GM18519 (cell line): ENCODE data around the gene SGK1.
"Not testable (repeated sequence)": the region's sequence is repeated elsewhere in the genome, so short reads cannot be mapped to it uniquely, and the experiment has no call there.

ENCODE experiments used
- ATAC-seq: cut with Tn5 transposase; IDR thresholded peaks from one replicate; pipeline ENCODE4 v1.9.1; 2021; ENCODE audit warnings: mild to moderate bottlenecking, moderate library complexity; ENCODE audit not compliant: unreplicated experiment, low FRiP score

Gene SGK1

DNA sequence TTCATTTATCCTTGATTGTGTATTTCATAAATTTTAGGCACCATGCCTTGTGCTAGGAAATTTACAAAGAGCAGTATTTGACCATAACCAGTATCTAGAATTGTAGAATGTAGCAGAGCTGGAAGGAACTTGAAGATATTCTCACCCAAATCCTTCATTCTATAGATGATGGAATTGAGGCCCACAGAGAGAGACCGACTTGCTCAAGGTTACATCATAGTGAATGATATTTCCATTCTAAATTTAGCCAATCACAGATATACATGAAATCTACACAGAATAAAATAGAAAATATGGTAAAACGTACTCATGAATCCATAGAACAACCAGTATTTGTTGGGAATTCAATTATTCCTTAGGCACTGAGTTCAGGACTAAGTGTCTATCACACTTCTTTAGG is 10.9 kb upstream of the SGK1 start:
- ATAC-seq = no peak

DNA sequence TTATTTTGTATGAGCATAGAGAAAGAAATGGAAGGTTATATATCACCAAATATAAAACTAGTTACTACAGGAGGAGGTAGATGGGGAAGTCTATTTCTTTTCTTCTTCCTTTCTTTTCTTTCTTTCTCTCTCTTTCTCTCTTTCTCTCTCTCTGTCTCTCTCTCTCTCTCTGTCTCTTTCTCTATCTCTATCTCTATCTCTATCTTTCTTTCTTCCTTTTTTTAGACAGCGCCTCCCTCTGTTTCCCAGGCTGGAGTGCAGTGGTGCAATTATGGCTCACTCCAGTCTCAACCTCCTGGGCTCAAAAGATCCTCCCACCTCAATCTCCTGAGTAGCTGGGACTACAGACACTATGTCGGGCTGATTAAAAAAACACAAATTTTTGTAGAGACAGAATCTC is 10.2 kb upstream of the SGK1 start:
- no peak for ATAC-seq

DNA sequence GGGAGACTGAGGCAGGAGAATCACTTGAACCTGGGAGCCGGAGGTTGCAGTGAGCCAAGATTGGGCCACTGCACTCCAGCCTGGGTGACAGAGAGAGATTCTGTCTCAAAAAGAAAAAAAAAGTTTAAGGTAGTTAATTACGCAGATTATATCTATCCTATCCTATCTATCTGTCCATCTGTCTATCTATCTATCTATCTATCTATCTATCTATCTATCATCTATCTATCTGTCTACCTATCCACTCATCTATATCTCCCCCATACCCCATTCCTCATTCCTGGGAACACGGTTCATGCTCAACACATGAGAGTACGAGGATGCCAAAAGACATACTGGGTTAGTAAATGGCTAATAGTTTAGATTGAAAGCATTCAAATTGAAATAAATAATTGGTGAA is 8.3 kb upstream of the SGK1 start:
- ATAC-seq = not testable (repeated sequence)

DNA sequence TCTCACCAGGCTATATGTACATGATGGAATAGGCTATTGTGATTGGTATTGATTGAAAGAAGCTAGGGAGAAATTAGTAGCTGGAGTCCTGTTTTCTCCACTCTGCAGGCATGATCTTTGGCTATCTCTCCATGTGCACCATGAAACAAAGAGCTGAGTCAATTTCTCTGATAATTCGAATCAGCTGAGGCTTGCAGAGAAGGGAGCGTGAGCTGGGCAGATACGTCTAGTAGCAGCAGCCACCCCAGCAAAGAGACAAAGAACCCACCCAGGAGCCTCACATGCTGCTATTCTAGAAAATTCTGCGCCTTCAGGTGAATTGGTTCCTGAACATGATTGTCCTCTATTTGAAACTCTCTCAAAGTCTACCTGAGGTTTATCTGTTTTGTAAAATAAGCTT is 6.9 kb upstream of the SGK1 start:
- ATAC-seq = no peak

DNA sequence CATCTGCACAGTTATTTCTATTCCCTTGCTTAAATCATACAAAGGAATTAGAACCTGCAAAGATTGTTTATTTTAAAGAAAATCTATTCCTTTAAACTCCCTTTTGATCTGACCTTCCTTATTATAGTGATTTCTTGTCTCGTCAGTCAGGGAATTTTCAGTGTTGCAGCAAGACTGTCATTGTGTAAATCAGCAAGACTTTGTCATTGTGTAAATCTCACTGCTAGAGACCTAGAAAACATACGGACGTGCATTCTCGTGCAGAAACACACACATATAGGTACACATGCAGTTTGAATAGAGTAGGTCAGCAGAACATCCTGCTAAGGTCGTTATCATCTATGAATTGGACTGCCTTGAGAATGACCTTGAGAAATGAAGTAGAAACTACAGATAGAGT is 6.2 kb upstream of the SGK1 start:
- no peak for ATAC-seq

DNA sequence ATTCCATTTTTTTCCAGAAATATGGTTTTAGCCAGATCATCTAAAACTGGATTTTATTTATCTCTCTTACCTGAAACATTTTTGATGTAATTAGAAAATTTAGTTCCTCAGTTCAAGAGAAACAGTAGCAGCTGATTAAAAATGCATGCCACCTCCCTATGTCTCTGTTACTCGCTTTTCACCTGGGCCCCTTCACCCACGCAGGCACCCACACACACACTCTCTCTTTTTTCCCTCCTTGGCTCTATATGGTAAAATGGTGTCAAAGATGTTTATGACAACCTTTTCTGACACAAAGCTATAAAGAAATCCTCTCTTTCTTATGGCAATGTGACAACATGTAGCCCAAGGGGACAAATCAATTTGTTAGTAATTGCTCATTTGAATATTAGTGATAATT is 5.8 kb upstream of the SGK1 start:
- no peak for ATAC-seq

DNA sequence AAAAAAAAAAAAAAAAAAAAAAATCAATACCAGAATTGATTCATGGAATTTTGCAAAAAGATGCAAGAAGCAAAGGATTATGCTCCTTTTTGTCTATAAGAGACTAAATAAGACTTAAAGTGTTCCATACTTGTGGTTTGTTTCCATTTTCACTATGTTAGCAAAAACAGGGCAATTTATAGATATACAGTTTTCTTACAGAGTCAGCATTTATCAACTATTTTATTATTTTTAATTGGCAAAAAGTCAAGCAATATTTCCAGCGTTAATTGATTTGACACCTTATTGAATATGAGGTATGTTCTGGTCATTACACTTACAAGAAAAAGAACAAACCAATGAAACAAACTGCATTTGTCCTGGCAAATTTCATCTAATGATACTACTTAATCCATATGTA is 5.4 kb upstream of the SGK1 start:
- ATAC-seq = no peak

DNA sequence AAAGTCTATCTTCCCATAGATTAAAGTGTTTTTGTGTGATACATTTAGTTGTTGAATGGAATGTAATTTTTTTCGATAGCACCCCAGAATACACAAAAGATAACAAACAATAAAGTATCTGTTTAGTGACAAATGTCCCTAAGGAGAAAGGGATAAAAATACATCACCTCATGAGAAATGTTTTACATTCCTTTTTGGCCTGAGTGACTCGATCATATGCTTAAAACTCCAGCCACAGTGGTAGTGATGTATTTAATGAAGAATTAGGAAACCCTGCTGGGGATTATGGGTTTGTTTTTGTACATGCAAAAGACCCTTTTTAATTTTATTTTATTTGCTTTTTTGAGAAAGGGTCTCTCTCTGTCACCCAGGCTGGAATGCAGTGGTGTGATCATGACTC is 4.3 kb upstream of the SGK1 start:
- ATAC-seq = no peak

DNA sequence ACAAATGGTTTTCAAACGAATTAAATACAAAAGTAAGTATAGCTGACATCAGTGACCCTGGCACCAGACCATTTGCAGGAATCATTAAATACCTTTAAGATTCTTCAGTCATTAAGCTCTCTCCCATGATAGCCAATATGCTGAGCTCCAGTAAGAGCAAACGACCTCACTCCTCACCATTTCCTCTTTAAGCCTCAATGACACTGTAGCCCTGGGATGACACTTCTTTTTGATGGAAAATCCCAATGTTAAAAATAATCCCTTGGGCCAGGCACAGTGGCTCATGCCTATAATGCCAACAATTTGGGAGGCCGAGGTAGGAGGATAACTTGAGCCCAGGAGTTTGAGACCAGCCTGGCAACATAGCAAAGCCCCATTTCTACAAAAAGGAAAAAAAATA is 3.3 kb upstream of the SGK1 start:
- no peak for ATAC-seq

DNA sequence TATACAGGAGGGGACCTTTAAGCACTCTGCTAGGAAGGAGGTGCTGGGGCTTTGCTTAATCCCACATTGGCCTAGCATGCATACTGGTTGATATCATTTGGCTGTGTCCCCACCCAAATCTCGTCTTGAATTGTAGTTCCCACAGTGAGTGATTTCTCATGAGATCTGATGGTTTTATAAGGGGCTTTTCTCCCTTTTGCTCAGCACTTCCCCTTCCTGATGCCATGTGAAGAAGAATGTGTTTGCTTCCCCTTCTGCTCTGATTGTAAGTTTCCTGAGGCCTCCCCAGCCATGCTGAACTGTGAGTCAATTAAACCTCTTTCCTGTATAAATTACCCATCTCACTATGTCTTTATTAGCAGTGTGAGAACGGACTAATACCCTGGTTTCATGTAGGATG is 1.8 kb upstream of the SGK1 start:
- not testable (repeated sequence) for ATAC-seq

DNA sequence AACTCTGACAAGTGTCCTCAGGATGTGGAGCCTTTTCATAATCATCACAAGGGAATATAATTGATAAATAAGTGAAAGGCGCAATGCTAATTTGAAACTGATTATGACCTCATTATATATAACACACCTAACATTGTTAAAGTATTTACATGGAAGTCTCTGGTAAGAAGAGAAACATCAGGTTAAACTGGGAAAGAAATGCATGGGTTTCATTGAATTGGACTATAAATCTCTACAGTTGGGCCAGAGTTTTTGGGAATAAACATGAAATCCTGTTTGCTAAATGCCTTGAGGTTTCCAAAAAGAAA is 1.0 kb upstream of the SGK1 start:
- no peak for ATAC-seq

DNA sequence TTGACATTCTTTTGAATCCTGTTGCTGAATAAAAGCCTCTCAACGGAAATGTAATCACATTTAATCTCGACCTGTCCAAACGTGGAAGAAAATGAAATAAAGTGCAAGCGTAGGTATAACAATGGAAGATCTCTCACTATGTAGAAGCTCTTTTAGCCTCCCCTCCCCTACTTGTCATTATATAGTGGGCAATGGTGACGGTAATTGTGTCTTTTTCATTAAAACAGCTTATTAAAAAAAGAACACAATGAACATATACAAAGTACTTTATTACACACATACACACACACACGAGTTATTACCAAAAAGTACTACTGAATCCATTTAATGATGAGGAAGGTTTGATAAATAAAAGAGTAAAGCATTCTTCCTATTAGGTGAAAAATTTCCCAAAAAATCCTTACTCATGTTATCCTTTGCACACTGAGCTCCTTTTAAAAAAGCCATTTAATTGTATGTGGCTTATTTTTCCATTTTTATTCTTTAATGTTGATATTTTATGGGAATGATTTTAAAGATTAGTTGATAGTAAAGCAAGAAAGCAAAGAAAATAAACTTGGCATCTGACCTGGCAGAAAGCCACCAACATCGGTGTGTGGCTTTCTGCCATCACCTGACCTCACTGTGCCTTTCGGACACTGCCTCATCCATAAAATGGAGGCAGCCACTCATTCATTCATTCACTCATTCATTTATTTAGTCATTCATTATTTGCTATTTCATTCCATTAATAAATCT is 493 bp upstream of the SGK1 start:
- ATAC-seq = no peak

DNA sequence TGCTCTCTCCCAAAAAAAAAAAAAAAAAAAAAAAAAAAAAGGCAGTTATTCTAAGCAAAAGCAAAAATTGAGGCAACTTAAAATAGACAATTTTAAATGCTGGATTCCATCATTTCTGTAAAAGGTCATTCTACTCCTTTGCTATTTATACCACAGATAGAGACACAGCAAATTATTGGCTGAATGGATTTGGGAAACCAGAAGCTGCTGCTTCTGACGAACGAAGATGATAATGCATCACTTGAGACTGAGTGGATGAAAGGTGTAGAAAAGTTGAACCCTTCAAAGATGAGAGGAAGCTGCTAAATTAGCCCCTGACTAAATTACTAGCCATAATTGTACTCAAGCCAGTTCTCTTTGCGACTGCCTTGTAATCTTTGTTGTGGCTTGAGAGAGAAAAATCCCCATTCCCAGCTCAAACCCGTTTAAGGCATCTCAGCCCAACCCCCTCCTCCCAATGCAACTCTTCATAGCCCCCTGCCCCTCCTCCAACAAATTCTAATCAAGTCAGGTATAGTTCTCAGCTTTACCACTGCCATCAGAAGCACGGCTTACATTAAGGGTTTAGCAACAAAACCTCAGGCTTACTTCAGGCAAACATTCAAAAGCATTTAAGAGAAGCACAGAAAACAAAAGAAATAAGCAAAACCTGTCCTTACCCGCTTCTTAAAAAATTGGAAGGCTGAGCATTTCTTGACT is 1.0 kb downstream of the SGK1 start:
- no peak for ATAC-seq

DNA sequence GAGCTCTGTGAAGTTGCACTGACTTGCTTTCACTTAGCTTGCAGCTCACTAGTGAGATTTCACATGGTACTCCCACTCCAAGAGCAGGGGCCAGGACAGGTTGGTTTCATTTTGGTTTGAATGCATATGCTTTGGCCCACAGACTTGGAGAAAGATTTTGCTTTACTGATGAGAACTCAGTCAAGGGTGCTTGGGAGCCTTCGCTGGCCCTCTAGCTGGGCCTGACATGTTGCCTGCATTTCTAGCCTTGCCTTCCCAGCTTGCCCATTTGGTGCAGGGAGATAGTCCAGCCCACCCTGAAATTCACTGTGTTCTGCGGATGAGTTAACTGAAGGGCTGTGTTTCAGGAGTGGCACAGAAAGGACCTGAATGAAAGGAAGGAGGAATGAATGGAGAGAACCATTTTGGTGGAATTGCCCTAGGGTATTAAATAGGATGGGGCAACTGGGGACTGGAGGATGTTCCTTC is 1.9 kb downstream of the SGK1 start:
- ATAC-seq = no peak

DNA sequence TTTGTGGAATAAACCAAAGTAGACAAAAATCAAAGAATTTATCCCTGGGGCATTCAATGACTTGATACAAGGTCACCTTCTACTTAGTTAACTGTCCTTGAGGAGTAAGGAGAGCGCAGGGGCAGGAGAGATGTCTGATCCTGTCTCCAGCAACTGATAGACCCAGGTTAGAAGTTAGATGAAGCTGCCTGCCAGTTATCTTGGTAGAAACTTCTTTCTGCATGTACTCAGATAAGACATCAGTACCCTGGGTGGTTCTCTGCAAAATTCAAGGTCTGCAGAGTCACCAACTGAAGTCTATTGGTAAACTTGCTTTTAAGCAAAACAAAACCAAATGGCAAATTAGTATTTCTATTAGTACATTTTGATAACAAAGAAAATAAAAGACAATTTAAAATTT is 2.7 kb downstream of the SGK1 start:
- no peak for ATAC-seq

DNA sequence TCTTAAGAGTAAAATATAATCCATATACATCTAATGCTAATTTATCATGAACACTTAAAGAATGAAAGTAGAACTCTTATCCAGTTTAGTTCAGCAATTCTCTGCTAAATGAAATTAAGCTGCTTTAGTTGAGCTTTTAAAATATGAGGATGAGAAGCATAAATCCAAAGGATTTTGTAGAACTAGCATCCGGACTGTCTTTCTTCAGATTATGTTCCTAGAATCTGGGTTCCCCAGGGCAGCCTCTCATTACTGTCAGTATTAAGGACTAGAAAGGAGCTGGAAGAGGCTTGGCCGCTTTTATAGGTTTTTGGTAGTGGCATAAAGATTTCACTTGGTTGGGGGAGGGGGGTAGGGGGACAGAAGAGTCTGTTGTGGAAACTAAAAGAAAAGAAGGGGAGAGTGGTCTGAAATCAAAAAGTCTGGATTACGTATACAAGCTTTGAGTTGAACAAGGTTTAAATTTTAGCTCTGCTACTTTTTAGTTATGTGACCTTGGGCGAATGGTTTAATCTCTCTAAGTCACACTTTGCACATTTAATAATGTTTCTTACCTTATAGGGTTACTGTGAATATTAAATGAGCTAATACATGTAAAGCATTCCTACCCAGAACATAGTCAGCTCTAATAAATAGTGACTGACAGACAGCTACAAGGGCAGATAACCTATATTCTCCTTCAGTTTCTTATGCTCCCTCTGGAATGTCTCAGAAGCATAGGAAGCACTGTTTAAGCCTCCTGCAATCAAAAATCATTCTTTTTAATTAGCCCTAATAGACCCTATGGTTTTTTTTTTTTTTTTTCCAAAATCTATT is 3.7 kb downstream of the SGK1 start:
- no peak for ATAC-seq

DNA sequence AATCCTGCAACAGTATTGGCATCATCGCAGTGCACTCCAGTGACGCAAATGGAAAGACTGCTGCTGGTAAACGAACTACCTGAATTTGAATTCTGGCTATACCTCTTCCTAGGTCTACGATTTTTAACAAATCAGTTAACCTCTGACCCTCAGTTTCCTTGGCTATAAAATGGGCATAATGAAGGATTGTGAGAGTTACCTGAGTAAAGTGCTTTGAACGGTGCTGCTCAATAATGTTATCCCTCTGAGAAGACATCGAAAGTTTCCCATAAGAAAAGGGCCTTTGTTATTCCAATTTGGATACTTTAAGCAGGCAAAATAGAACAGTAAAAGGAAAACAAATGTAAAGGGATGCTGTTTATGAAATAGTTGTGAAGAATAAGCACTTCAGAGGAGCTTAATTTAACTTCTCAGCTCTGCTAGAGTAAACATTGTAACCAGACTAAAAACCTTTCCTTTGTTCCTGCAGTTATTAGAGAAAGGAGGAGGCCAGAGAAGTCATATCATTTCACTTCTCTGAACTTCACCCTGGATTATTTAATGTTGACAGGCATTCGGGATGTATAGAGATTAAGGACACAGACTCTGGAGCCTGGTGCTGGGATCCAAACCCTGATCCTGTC is 5.8 kb downstream of the SGK1 start:
- ATAC-seq = no peak

DNA sequence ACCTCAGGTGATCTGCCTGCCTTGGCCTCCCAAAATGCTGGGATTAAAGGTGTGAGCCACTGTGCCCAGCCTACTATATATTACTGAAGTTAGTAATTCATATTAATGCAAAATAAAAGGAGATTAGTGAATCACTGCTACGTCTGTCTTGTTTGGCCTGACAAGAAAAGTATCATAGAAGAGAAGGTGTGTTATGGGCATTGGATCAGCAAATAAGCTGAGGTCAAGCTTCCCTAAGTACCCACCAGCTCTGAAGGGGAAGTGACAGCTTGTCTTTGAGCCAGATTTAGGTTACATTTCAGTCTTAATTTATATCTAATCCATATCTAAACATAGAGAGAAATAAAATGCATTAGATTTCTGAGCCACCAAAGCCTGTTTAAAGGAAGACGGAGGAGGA is 7.1 kb downstream of the SGK1 start:
- ATAC-seq = no peak

DNA sequence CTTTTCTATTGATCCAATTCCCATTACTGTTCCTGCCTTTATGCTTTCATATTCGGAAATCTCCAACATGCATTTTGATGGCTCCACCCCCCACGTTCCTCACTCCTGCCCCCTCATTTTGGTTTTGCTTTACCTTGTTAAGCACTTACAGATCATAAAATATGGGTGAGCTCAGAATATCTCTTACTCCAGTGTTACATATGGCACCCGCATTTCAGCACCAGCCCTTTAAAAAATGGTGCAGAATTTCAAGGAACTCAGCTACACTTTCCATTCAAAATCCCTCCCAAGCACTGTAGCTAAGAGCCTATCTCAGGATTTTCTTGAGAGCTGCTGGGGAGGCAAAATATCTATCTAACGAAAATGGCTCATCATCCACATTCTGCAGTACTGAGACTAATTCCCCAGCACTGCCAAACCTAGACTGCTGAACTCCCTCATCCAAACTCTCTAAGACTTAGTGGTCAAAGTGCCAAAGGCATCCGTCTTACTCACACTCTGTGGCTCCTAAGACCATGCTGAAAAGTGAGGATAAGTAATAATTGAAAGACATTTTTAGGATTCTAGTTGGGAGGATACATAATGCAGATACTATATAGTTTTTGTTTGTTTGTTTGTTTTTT is 7.8 kb downstream of the SGK1 start:
- no peak for ATAC-seq

DNA sequence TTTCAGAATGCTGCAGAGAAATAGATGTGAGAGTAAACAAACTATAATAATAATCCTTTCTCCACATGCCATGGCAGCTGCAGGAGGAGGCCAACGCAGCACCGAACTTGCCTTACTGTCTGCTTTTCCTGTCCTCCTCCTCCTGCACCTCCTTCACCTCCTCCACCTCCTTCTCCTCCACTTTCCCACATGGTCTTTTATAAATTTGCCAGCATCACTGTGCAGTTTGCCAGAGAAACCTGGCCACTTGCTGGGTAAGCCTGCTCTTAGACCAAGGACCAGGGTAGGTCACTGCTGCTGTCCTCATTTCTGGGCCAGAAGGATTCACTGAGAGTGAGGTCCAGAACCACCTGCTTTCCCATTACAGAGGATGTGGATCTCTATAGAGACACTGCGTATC is 8.7 kb downstream of the SGK1 start:
- no peak for ATAC-seq

DNA sequence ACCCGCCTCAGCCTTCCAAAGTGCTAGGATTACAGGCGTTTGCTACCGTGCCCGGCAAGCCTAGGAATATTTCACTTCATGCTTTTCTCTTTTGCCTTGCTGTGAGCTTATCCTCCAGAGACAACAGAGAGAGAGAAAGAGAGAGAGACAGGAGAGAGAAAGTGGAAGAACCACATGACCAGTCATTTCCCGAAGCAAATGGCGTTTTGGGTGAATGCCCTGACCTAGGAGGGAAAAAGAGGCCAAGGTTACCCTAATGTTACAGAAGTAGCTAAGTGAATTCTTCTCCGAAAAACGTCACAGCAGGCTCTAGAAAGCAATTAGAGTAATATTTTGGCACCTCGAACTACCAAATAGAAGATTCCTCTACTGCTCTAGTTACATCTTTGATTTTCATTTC is 9.1 kb downstream of the SGK1 start:
- no peak for ATAC-seq
